ENCODE data around the gene C1orf174. TPM values are rescaled to one million over a fixed set of nuclear protein-coding genes. Genes with fewer than 3 reads are reported as not detected.

C1orf174 gene
- total and polyA plus RNA-seq, 3 donors from 2014 or later: 22.9 to 29.7 (median 28.8) TPM

- Histone ChIP-seq H3K9me3 (no peaks in the 10 kb centered on the region), H3K4me1 (peaks cover 5% of the 10 kb centered on the region), H3K27me3 (no peaks in the 10 kb centered on the region), H3K4me3 (no peak overlapping the region), H3K36me3 (ENCODE audit: low read depth, missing control alignments) (no peaks in the 10 kb centered on the region), H3K27ac (no peak overlapping the region)
- 83 to 93% methylated on average over 13 of the region's 13 CpGs for WGBS, 2 donors
- intact Hi-C loops (cut with DNase I; ENCODE audit: low total_unique reads): no loop called here
- TF ChIP-seq POLR2A (IDR thresholded peaks at IDR 0.05) (no peak), CTCF (IDR thresholded peaks at IDR 0.05) (no peak)
- DNase-seq: no peak
Observed at GRCh38 chr1:3944578-3945125, 44.6 kb upstream of the C1orf174 start.

GRCh38 chr1:3943806-3944577, 43.9 kb upstream of the C1orf174 start:
- TF ChIP-seq CTCF (IDR thresholded peaks at IDR 0.05) (no peak), POLR2A (IDR thresholded peaks at IDR 0.05) (no peak)
- Histone ChIP-seq H3K4me3 (no peak overlapping the region), H3K4me1 (peaks cover 5% of the 10 kb centered on the region), H3K9me3 (no peaks in the 10 kb centered on the region), H3K27ac (no peak overlapping the region), H3K36me3 (ENCODE audit: low read depth, missing control alignments) (no peaks in the 10 kb centered on the region), H3K27me3 (no peaks in the 10 kb centered on the region)
- intact Hi-C loops (cut with DNase I; ENCODE audit: low total_unique reads): no loop called here
- 85 to 91% methylated on average over 29 of the region's 29 CpGs for WGBS, 2 donors
- no peak for DNase-seq

- Histone ChIP-seq H3K9me3 (no peaks in the 10 kb centered on the region), H3K4me3 (no peak overlapping the region), H3K27ac (no peak overlapping the region), H3K36me3 (ENCODE audit: low read depth, missing control alignments) (no peaks in the 10 kb centered on the region), H3K4me1 (peaks cover 5% of the 10 kb centered on the region), H3K27me3 (no peaks in the 10 kb centered on the region)
- intact Hi-C loops (cut with DNase I; ENCODE audit: low total_unique reads): no loop called here
- TF ChIP-seq CTCF (IDR thresholded peaks at IDR 0.05) (no peak), POLR2A (IDR thresholded peaks at IDR 0.05) (no peak)
- DNase-seq: no peak
- WGBS, 2 donors: 91 to 98% methylated on average over 11 of the region's 11 CpGs
Observed at GRCh38 chr1:3943123-3943431, 43.0 kb upstream of the C1orf174 start.

GRCh38 chr1:3942416-3943122, 42.5 kb upstream of the C1orf174 start:
- no peaks in the 10 kb centered on the region for H3K9me3 ChIP-seq
- no peak for TF ChIP-seq CTCF (IDR thresholded peaks at IDR 0.05)
- no peak for TF ChIP-seq POLR2A (IDR thresholded peaks at IDR 0.05)
- DNase-seq: no peak
- intact Hi-C loops (cut with DNase I; ENCODE audit: low total_unique reads): no loop called here
- H3K27ac ChIP-seq: no peak overlapping the region
- no peak overlapping the region for H3K4me3 ChIP-seq
- H3K27me3 ChIP-seq: no peaks in the 10 kb centered on the region
- WGBS, 2 donors: 92 to 93% methylated on average over 12 to 17 of the region's 17 CpGs
- peaks cover 5% of the 10 kb centered on the region for H3K4me1 ChIP-seq
- H3K36me3 ChIP-seq (ENCODE audit: low read depth, missing control alignments): no peaks in the 10 kb centered on the region
